KOPT-K1 (cell line): ENCODE data around the gene EPG5.

ENCODE experiments used
- H3K27ac ChIP-seq: fragments of 200-600 bp; sonication (generic); 2 replicates; pipeline ENCODE4 v1.5.1; 2016; ENCODE audit warnings: antibody characterized with exemption, mild to moderate bottlenecking, low read depth, low read length; ENCODE audit not compliant: poor library complexity, severe bottlenecking
- H3K36me3 ChIP-seq: fragments of 200-600 bp; sonication (generic); 2 replicates; pipeline ENCODE4 v1.5.1; 2017; ENCODE audit warnings: antibody characterized with exemption, mild to moderate bottlenecking, low read length, moderate library complexity; ENCODE audit not compliant: insufficient read depth
- H3K9me3 ChIP-seq: fragments of 200-600 bp; sonication (generic); 2 replicates; pipeline ENCODE4 v1.5.1; 2017; ENCODE audit warnings: antibody characterized with exemption, low read length, mild to moderate bottlenecking; ENCODE audit not compliant: insufficient read depth, poor library complexity, severe bottlenecking

The EPG5 gene

GRCh38 chr18:45958027-45958426, 9.1 kb downstream of the EPG5 start:
- peaks cover 28% of the 10 kb centered on the region for H3K36me3 ChIP-seq
- no peak overlapping the region for H3K27ac ChIP-seq
- no peaks in the 10 kb centered on the region for H3K9me3 ChIP-seq

GRCh38 chr18:45957100-45957499, 10.0 kb downstream of the EPG5 start:
- Histone ChIP-seq H3K36me3 (peaks cover 38% of the 10 kb centered on the region), H3K27ac (no peak overlapping the region), H3K9me3 (no peaks in the 10 kb centered on the region)

GRCh38 chr18:45954070-45954934, 12.8 kb downstream of the EPG5 start:
- H3K27ac ChIP-seq = no peak overlapping the region
- peaks cover 61% of the 10 kb centered on the region for H3K36me3 ChIP-seq
- no peaks in the 10 kb centered on the region for H3K9me3 ChIP-seq

- H3K27ac ChIP-seq = no peak overlapping the region
- H3K9me3 ChIP-seq = no peaks in the 10 kb centered on the region
- peaks cover 91% of the 10 kb centered on the region for H3K36me3 ChIP-seq
These were observed 16.0 kb downstream of the EPG5 start for GRCh38 chr18:45951016-45951714.

- H3K9me3 ChIP-seq = no peaks in the 10 kb centered on the region
- H3K36me3 ChIP-seq = peaks cover 98% of the 10 kb centered on the region
- H3K27ac ChIP-seq = no peak overlapping the region
These were observed 21.5 kb downstream of the EPG5 start for GRCh38 chr18:45945669-45946068.

GRCh38 chr18:45940724-45941123, 26.4 kb downstream of the EPG5 start:
- Histone ChIP-seq H3K36me3 (peaks cover 90% of the 10 kb centered on the region), H3K9me3 (no peaks in the 10 kb centered on the region), H3K27ac (no peak overlapping the region)

- H3K27ac ChIP-seq = no peak overlapping the region
- peaks cover 89% of the 10 kb centered on the region for H3K36me3 ChIP-seq
- no peaks in the 10 kb centered on the region for H3K9me3 ChIP-seq
These were observed 27.9 kb downstream of the EPG5 start for GRCh38 chr18:45939236-45939635.

- peaks cover 82% of the 10 kb centered on the region for H3K36me3 ChIP-seq
- no peaks in the 10 kb centered on the region for H3K9me3 ChIP-seq
These were observed 28.6 kb downstream of the EPG5 start for GRCh38 chr18:45938488-45938935.

GRCh38 chr18:45935591-45936335, 31.4 kb downstream of the EPG5 start:
- peaks cover 73% of the 10 kb centered on the region for H3K36me3 ChIP-seq
- no peak overlapping the region for H3K27ac ChIP-seq
- no peaks in the 10 kb centered on the region for H3K9me3 ChIP-seq

More at GRCh38 chr18:45938488-45938935, 28.6 kb downstream of the EPG5 start:
- H3K27ac ChIP-seq = no peak overlapping the region

GRCh38 chr18:45932708-45933107, 34.4 kb downstream of the EPG5 start:
- peaks cover 76% of the 10 kb centered on the region for H3K36me3 ChIP-seq
- no peak overlapping the region for H3K27ac ChIP-seq
- H3K9me3 ChIP-seq = no peaks in the 10 kb centered on the region

GRCh38 chr18:45930963-45931362, 36.2 kb downstream of the EPG5 start:
- Histone ChIP-seq H3K36me3 (peaks cover 80% of the 10 kb centered on the region), H3K27ac (no peak overlapping the region), H3K9me3 (no peaks in the 10 kb centered on the region)

- Histone ChIP-seq H3K9me3 (no peaks in the 10 kb centered on the region), H3K27ac (no peak overlapping the region), H3K36me3 (peaks cover 90% of the 10 kb centered on the region)
These were observed 40.4 kb downstream of the EPG5 start for GRCh38 chr18:45926691-45927090.

GRCh38 chr18:45926085-45926484, 41.0 kb downstream of the EPG5 start:
- Histone ChIP-seq H3K36me3 (peaks cover 94% of the 10 kb centered on the region), H3K9me3 (no peaks in the 10 kb centered on the region), H3K27ac (no peak overlapping the region)

- Histone ChIP-seq H3K27ac (no peak overlapping the region), H3K36me3 (peaks cover 83% of the 10 kb centered on the region)
These were observed 44.0 kb downstream of the EPG5 start for GRCh38 chr18:45923138-45923537.

GRCh38 chr18:45920367-45920766, 46.8 kb downstream of the EPG5 start:
- Histone ChIP-seq H3K9me3 (no peaks in the 10 kb centered on the region), H3K36me3 (peaks cover 86% of the 10 kb centered on the region), H3K27ac (no peak overlapping the region)

More at GRCh38 chr18:45923138-45923537, 44.0 kb downstream of the EPG5 start:
- no peaks in the 10 kb centered on the region for H3K9me3 ChIP-seq
